ENCODE measurements around the gene ARMH1.

Gene ARMH1

GRCh38 chr1:44739307-44740178, 65.0 kb downstream of the ARMH1 start, which contains the start of gene KIF2C (continued):
- TF ChIP-seq ZNF404 (tag by site-specific recombination; IDR thresholded peaks at IDR 0.05) = no peak
- TF ChIP-seq ZFP37 (tag by site-specific recombination; IDR thresholded peaks at IDR 0.05) = peak; percentile 85; the same call in 1 of the 2 replicates
- TF ChIP-seq ZNF350 (tag by site-specific recombination; IDR thresholded peaks at IDR 0.05) = no peak
- TF ChIP-seq ZNF148 (tag by site-specific recombination; IDR thresholded peaks at IDR 0.05; ENCODE audit: borderline replicate concordance) = no peak
- no peak for TF ChIP-seq ZNF292 (tag by site-specific recombination; IDR thresholded peaks at IDR 0.05; ENCODE audit: borderline replicate concordance, low read depth)
- TF ChIP-seq ZBTB7A (tag by site-specific recombination; IDR thresholded peaks at IDR 0.05; ENCODE audit: low read depth) = no peak
- no peak for TF ChIP-seq ZNF354C (tag by site-specific recombination; IDR thresholded peaks at IDR 0.05; ENCODE audit: borderline replicate concordance, low read depth)
- no peak for TF ChIP-seq ZNF830 (tag by site-specific recombination; IDR thresholded peaks at IDR 0.05; ENCODE audit: low read depth)
- TF ChIP-seq ZSCAN23 (tag by site-specific recombination; IDR thresholded peaks at IDR 0.05) = no peak
- TF ChIP-seq ZNF639 (tag by site-specific recombination; IDR thresholded peaks at IDR 0.05) = no peak; the same call in 1 of the 2 replicates
- peak; percentile 27; the same call in 1 of the 2 replicates for TF ChIP-seq ELK4 (IDR thresholded peaks at IDR 0.05; ENCODE audit: borderline replicate concordance, low read depth, low read length)
- no peak for TF ChIP-seq ZNF785 (tag by site-specific recombination; IDR thresholded peaks at IDR 0.05)
- TF ChIP-seq ZBTB8A (tag by site-specific recombination; IDR thresholded peaks at IDR 0.05) = peak; percentile 26; the same call in 1 of the 2 replicates
- TF ChIP-seq ZNF202 (tag by site-specific recombination; IDR thresholded peaks at IDR 0.05; ENCODE audit: borderline replicate concordance) = no peak
- no peak for TF ChIP-seq ZNF214 (tag by site-specific recombination; IDR thresholded peaks at IDR 0.05; ENCODE audit: borderline replicate concordance)
- TF ChIP-seq ZNF37A (tag by site-specific recombination; IDR thresholded peaks at IDR 0.05) = no peak
- no peak for TF ChIP-seq ZNF664 (tag by site-specific recombination; IDR thresholded peaks at IDR 0.05)
- peak; percentile 95 for TF ChIP-seq PRDM1 (tag by site-specific recombination; IDR thresholded peaks at IDR 0.05)
- TF ChIP-seq ZNF768 (tag by site-specific recombination; IDR thresholded peaks at IDR 0.05) = no peak
- TF ChIP-seq INSM2 (tag by site-specific recombination; IDR thresholded peaks at IDR 0.05) = no peak
- TF ChIP-seq ZNF692 (tag by site-specific recombination; IDR thresholded peaks at IDR 0.05) = 0 out of 2 replicates have a peak, but pooled peaks have one; percentile 43
- peak; percentile 93 for TF ChIP-seq ZNF335 (tag by site-specific recombination; conservative IDR thresholded peaks at IDR 0.05)
- TF ChIP-seq ZNF112 (tag by site-specific recombination; IDR thresholded peaks at IDR 0.05) = no peak
- peak; percentile 75 for TF ChIP-seq ZBTB17 (tag by site-specific recombination; IDR thresholded peaks at IDR 0.05)
- no peak for TF ChIP-seq ZSCAN5A (tag by site-specific recombination; IDR thresholded peaks at IDR 0.05)
- TF ChIP-seq ZNF677 (tag by site-specific recombination; IDR thresholded peaks at IDR 0.05) = no peak
- TF ChIP-seq ZNF513 (tag by site-specific recombination; IDR thresholded peaks at IDR 0.05) = no peak

All from HEK293 (cell line).